GM12873 (cell line): ENCODE results near the gene WDR18.

ENCODE experiments used
- TF ChIP-seq, protein P1 (sequence below): IDR thresholded peaks from 2 replicates; pipeline ENCODE4 v1.5.1; 2012; ENCODE audit warnings: low read depth, mild to moderate bottlenecking, moderate library complexity, low read length, control low read depth; ENCODE audit not compliant: insufficient read depth; ENCODE audit errors: missing control alignments

Gene WDR18

DNA sequence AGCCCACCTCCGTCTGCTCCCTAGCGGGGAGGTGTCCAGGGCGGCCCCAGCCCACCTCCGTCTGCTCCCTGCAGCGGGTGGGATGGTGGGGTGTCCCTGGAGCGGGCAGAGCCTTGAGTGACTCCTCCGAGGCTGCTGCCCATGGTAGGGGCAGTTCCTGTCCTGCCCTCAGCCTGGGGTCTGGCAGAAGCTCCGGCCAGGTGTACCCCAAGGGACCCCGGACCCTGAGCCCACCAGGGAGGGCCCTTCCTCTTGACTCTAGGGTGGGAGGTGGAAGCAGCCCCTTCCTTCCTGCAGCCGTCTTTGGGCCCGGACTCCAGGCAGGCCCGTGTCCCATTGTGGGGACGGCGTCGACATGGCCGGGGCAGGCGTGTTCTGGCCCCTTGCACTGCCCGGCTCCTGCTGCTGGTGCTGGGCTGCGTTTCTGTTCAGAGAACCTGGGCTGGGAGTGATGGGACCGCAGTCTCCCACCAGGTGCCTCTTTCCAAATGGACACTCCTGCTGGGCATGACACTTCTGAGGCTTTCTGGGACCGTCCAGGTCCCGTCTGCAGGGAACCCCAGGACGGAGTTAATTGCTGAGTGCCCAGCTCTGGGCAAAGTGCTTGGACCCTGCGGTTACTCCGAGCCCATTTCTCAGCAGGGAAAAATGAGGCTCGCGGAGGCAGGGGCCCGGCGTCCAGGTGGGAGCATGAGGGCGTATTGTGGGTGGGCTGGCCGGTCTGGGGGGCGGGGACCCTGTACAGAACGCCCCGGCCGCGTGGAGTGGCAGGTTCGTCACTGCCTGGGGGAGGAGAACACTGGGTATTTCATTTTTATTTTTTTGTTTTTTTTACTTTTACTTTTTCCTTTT lies 38.5 kb upstream of the WDR18 start:
- TF ChIP-seq, protein P1, sequence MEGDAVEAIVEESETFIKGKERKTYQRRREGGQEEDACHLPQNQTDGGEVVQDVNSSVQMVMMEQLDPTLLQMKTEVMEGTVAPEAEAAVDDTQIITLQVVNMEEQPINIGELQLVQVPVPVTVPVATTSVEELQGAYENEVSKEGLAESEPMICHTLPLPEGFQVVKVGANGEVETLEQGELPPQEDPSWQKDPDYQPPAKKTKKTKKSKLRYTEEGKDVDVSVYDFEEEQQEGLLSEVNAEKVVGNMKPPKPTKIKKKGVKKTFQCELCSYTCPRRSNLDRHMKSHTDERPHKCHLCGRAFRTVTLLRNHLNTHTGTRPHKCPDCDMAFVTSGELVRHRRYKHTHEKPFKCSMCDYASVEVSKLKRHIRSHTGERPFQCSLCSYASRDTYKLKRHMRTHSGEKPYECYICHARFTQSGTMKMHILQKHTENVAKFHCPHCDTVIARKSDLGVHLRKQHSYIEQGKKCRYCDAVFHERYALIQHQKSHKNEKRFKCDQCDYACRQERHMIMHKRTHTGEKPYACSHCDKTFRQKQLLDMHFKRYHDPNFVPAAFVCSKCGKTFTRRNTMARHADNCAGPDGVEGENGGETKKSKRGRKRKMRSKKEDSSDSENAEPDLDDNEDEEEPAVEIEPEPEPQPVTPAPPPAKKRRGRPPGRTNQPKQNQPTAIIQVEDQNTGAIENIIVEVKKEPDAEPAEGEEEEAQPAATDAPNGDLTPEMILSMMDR: no peak

DNA sequence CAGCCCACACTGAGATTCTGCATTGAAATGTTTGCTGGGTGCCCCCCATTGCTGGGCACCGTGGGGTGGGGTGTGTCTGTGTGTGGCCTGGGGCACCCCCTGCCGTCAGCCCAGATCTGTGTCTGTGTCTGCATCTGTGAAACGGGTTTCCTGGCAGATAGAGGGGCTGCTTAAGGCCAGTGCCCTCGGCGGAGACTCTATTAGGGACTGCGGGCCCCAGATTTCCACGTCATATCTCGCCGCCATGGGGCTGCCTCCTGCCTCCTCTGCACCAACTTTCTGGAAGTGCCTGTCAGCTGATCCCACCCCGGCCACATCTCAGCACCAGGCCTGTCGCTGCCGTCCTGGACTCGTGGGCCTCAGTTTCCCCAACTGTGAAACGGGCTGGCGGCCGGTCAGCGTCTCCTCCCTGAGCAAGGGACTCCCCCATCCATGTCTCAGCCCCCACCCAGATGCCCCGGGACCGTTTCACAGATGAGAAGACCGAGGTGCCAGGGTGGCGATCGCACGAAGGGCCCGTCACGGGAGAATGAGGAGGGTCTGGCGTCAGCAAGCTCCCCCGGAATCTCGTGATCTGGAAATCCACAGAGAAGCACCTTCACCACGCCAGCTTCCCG lies 36.9 kb upstream of the WDR18 start:
- TF ChIP-seq, protein P1: peak; percentile 33

DNA sequence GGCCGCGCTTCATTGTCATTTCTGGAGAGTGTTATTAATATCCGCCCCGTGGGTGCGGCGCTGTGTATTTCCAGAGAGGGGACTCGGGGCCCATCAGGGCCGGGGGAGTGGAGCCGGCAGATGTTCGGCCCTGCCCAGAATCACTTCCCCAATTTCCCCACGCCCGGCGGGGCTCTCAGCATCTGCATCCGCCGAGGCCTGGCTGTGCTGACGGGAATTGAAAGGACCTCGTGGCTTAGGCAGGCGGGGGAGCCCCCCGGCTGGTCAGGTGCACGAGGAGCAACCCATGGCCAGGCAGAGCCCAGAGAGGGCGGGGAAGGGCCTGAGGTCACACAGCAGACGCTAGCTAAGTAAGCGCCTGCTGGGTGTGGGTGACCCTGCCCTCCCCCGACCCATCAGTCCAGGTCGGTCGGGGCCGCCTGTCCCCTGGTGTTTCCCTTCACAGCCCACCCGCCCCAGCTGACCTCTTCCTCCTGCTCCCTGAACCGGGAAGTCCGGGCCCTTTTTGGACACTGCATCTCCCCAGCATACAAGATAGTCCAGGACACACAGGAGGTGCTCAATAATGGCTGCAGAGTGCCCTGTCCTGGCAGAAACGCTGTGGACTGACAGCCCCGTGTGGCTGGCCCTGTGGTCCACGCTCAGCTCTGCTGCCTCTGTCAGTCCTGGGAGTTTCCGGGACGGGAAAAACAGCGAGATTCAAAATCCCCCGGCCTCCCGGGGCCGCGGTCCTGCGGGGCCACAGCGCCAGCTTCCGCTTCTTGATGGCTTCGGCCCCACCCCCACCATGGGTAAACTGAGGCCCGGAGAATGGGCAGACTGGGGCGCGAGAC lies 36.2 kb upstream of the WDR18 start:
- TF ChIP-seq, protein P1: no peak

GRCh38 chr19:948842-949496 lies 35.2 kb upstream of the WDR18 start:
- TF ChIP-seq, protein P1: no peak

DNA sequence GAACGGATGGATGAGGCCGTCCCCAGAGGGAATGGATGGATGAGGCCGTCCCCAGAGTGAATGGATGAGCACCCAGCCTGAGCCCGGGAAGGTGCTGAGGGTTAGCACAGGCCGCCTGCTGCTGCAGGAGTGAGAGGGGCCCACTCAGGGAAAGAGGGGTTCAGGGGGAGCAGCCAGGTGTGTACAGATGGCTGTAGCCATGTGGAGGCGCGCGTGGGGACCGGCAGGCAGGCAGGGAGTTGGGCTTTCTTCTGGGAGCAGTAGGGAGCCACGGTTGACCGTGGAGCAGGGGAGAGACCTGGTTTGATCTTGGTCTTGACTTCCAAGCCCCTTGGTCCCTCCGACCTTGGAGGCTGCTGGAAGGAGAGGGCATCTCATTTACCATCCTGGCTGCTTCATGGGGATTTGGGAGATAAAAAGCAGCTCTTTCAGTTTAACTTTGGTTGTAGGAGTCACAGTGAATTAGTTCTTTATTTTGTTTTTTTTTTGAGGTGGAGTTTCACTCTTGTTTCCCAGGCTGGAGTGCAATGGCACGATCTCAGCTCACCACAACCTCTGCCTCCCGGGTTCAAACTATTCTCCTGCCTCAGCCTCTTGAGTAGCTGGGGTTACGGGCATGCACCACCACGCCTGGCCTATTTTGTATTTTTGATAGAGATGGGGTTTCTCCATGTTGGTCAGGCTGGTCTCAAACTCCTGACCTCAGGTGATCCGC lies 33.6 kb upstream of the WDR18 start:
- TF ChIP-seq, protein P1: no peak

- TF ChIP-seq, protein P1: no peak
Observed at GRCh38 chr19:952049-952679, 32.0 kb upstream of the WDR18 start.
